Astrocyte of the spinal cord (primary cell): ENCODE measurements around the gene NAT16.
A peak's percentile ranks its signal among the peaks of the same experiment; 100 is the strongest.

Source experiments
- DNase-seq: peaks from one replicate; pipeline ENCODE4 v3.0.0; 2011; ENCODE audit warnings: low read depth, low spot score
- H3K4me3 ChIP-seq: 2 replicates; pipeline ENCODE4 v1.5.1; 2011; ENCODE audit warnings: low read depth, mild to moderate bottlenecking, low read length, moderate library complexity
- in situ Hi-C: cut with HindIII; loops from 2 replicates; pipeline ENCODE4 v1.10.0; 2017; ENCODE audit warnings: low sequenced_read_pairs
- TF ChIP-seq, protein P1 (sequence below): IDR thresholded peaks from 2 replicates; pipeline ENCODE4 v1.5.1; 2012; ENCODE audit warnings: low read depth, mild to moderate bottlenecking, low read length, inconsistent platforms

Gene NAT16

DNA sequence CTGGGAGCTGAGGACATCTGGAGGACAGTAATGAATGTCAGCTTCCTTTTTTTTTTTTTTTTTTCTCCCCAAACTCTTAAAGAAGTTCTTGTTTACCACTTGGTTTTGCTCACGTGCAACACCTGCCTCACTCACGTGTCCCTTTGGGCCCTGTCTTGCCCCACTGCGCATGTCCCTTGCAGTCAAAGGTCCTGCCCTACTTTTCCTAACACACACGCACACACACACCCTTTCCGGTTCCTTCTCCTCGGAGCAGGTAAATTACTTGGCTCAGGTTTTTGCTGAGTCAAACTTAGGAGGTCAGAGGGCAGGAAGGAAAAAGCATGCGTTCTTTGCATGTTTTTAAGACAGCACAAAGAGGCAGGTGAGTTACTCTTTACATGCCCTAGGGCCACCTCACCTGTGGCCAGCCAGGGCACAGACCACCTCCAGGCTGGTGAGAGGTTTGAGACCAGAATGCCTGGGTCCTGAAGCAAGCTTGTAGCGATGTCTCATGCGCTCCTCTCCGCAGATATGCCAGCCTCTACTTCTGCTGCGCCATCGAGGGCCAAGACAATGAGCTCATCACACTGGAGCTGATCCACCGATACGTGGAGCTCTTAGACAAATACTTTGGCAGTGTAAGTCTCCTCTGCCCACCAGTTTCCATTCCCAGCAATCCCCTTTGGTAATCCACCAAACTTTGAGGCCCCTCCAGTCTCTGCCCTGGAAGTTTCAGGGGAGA lies 23.1 kb downstream of the NAT16 start:
- TF ChIP-seq, protein P1, sequence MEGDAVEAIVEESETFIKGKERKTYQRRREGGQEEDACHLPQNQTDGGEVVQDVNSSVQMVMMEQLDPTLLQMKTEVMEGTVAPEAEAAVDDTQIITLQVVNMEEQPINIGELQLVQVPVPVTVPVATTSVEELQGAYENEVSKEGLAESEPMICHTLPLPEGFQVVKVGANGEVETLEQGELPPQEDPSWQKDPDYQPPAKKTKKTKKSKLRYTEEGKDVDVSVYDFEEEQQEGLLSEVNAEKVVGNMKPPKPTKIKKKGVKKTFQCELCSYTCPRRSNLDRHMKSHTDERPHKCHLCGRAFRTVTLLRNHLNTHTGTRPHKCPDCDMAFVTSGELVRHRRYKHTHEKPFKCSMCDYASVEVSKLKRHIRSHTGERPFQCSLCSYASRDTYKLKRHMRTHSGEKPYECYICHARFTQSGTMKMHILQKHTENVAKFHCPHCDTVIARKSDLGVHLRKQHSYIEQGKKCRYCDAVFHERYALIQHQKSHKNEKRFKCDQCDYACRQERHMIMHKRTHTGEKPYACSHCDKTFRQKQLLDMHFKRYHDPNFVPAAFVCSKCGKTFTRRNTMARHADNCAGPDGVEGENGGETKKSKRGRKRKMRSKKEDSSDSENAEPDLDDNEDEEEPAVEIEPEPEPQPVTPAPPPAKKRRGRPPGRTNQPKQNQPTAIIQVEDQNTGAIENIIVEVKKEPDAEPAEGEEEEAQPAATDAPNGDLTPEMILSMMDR: no peak
- H3K4me3 ChIP-seq: no peak overlapping the region
- DNase-seq: no peak
- in situ Hi-C loops: no loop called here

DNA sequence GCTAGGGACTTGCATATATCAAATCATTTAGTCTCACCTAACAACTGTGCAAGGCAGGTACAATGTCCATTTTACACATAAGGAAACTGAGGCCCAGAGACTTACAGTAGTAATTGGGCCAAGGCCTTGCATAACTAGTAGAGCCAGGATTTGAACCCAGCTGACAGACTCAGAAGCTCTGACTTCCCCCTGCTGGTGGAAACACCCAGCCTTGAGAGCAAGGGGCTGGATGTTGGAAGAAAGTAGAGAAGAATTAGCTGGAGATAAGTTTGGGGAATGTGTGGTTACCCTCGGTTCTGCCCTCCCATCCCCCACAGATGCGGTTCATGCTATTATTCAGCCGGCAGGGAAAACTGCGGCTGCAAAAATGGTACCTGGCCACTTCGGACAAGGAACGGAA lies 23.8 kb downstream of the NAT16 start:
- in situ Hi-C loops: no loop called here
- TF ChIP-seq, protein P1: peak; percentile 36
- H3K4me3 ChIP-seq: no peak overlapping the region
- no peak for DNase-seq

DNA sequence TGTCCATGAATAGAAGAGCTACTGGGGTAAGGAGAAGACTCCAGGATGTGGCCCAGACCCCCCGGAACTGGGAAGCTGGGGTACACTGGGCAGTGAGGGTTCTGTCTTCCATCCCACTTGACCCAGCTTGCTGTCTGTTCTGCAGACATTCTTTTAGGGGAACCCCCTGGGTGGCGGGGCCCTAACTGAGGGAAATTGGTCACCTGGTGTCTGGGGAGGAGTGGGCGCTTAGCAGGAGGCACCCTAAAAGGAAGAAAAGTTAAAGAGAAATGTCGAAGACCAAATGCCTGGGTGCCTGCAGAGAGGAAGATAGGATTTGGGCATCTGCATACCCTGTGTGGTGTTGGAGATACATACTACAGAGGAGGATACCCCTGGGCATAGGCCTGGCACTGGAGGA lies 24.8 kb downstream of the NAT16 start:
- TF ChIP-seq, protein P1: no peak
- in situ Hi-C loops: no loop called here
- DNase-seq: no peak
- H3K4me3 ChIP-seq: peak overlapping the region; percentile 87

DNA sequence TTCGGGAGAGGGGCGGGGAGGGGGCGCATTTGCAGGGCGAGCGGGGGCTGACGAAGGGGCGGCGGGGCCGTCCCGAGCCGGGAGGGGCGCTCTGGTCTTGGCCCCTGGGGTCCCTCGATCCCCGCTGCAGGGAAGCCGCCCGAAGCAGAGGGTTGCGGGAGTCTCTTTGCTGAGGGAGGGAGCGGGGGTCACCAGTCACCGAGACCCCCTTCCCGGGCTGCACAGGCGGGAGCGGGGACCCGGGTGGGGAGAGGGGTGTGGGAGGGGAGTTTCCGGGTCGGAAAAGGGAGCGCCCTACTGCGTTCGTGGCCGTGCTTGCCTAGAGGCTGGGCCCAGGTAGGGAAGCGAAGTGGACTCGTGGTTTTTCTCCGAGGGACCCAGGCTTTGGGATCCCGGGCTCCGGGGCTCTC lies 25.4 kb downstream of the NAT16 start:
- in situ Hi-C loops: no loop called here
- H3K4me3 ChIP-seq: peak overlapping the region; percentile 87
- DNase-seq: no peak
- TF ChIP-seq, protein P1: no peak

DNA sequence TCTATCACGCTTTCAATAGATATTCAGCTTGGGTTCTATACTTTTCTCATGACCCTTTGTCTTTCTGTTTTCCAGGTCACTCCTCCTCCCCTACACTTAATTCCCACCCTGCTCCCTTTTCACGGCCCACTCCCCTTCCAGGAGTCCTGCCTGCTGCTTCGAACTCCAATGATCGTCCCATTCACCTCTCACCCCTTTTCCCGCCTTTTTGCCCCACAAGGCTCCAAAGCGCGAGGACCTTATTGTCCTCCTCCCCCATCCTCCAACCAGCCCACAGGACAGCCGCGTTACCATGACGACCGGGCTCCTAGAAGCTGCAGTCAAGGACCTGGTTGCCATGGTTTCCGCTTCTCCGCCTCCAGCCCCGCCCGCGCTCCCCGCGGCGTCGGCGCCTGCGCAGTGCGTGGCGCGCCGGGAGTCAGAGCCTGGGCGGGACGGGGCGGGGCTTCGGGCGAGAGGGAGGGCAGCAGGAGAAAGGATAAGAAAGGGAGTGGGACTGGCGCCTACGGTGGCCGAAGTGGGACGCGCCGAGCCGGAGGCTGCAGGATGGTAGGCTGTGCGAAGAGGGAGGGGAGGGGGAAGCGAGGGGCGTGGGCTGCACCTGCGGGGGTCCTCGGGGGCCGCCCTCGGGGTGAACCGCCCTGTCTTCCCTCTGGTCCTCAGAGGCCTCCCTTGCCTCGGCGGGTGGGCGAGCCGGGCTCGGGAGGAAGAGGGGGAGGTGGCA lies 26.0 kb downstream of the NAT16 start, which contains the start of gene AP1S1:
AP1S1 (plus strand) TSS at position 508 of the 724 bp plus-strand sequence; CDS start at position 547, 39 bp downstream.
- peak within 1 kb of the TSS; percentile 87 for H3K4me3 ChIP-seq
- DNase-seq: peak; percentile 94
- TF ChIP-seq, protein P1: no peak
- in situ Hi-C loops: no loop called here

DNA sequence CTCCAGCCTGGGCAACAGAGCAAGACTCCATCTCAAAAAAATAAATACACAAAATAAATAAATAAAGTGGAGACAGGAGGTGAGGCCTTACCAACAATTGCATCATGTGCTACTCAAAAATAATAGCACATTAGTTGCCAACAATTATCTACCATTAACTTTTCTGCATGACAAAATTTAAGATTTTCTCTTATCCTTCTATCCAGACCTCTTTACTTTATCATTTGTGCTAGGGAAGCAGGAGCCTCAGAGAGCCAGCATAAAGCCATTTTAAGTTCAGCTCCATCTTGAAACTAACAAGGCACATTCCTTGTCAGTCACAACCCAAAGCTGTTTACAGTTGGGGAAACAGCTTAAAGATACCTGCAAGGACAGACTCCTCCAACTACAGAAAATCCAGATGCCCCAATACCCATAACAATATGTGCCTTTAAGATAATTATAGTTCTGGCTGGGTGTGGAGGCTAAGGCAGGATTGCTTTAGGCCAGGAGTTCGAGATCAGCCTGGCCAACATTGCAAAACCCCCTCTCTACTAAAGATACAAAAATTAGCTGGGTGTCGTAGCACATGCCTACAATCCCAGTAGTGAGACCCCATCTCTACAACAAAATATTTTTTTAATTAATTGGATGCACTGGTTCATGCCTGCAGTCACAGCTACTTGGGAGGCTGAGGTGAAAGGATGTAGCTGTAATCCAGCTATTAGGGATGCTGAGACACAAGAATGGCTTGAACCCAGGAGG lies 28.0 kb downstream of the NAT16 start:
- in situ Hi-C loops: no loop called here
- no peak overlapping the region for H3K4me3 ChIP-seq
- DNase-seq: no peak
- TF ChIP-seq, protein P1: no peak
